Measurements from ENCODE around the gene LMF2.

GRCh38 chr22:50482107-50483074 is 25.1 kb downstream of the LMF2 start:
- TF ChIP-seq FOXM1 (IDR thresholded peaks at IDR 0.05; ENCODE audit: borderline replicate concordance) (no peak), FOXA1 (IDR thresholded peaks at IDR 0.05) (no peak)
